Type B pancreatic cell (in vitro differentiated cells): ENCODE data around the gene KCNMB1. TPM values are rescaled to one million over a fixed set of nuclear protein-coding genes. Genes with fewer than 3 reads are reported as not detected.
A peak's percentile ranks its signal among the peaks of the same experiment; 100 is the strongest.

Source experiments
- DNase-seq: peaks from one replicate; pipeline ENCODE4 v3.0.0; 2021; ENCODE audit warnings: mixed read lengths; ENCODE audit not compliant: unreplicated experiment; ENCODE audit errors: extremely low spot score
- H3K27ac Mint-ChIP-seq: 2 replicates; pipeline ENCODE4 v1.8.0; 2021; ENCODE audit warnings: mild to moderate bottlenecking, mixed read lengths
- H3K27me3 Mint-ChIP-seq: 2 replicates; pipeline ENCODE4 v1.8.0; 2021; ENCODE audit warnings: mixed read lengths
- H3K36me3 Mint-ChIP-seq: 2 replicates; pipeline ENCODE4 v1.8.0; 2021; ENCODE audit warnings: mixed read lengths
- H3K4me1 Mint-ChIP-seq: one replicate; pipeline ENCODE4 v1.8.0; 2021; ENCODE audit warnings: mixed read lengths; ENCODE audit not compliant: unreplicated experiment
- H3K4me3 Mint-ChIP-seq: 2 replicates; pipeline ENCODE4 v1.8.0; 2021; ENCODE audit warnings: mild to moderate bottlenecking, mixed read lengths
- H3K9me3 Mint-ChIP-seq: 2 replicates; pipeline ENCODE4 v1.8.0; 2021; ENCODE audit warnings: mixed read lengths
- total RNA-seq: library from RNA; stranded (reverse); gene quantifications from 2 replicates; pipeline ENCODE4 v1.2.1, GENCODE V29; 2021; ENCODE audit warnings: low replicate concordance
- TF ChIP-seq, protein P1 (sequence below): fragments of 200-600 bp; sonication (generic); conservative IDR thresholded peaks from 2 replicates; pipeline ENCODE4 v1.5.0; 2021; ENCODE audit warnings: antibody characterized with exemption, mild to moderate bottlenecking

Gene KCNMB1
- total RNA-seq, 1 donor from 2014 or later, result 0.34 TPM

DNA sequence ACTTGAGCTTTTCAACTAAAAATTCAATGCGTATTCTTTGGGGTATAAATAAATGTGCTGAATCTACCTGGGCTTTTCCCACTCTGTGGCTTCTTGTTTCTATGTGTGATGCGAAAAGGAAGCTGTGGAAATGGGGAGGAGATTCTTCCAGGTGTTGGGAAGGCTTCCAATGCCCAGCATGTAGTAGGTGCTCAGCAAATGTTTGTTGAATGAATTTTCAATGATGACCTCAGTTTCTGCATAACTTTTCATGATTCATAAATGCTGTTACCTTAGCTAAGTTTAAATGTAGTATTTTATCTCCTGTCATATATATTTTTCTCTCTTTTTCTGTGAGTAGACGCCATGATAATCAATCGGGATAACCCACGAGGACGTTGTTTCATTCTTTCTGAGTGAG lies 25.6 kb upstream of the KCNMB1 start:
- Mint-ChIP-seq H3K27ac (no peak overlapping the region), H3K4me1 (peaks cover 12% of the 10 kb centered on the region), H3K9me3 (no peaks in the 10 kb centered on the region), H3K36me3 (no peaks in the 10 kb centered on the region), H3K4me3 (no peak overlapping the region), H3K27me3 (peaks cover 7% of the 10 kb centered on the region)
- TF ChIP-seq, protein P1, sequence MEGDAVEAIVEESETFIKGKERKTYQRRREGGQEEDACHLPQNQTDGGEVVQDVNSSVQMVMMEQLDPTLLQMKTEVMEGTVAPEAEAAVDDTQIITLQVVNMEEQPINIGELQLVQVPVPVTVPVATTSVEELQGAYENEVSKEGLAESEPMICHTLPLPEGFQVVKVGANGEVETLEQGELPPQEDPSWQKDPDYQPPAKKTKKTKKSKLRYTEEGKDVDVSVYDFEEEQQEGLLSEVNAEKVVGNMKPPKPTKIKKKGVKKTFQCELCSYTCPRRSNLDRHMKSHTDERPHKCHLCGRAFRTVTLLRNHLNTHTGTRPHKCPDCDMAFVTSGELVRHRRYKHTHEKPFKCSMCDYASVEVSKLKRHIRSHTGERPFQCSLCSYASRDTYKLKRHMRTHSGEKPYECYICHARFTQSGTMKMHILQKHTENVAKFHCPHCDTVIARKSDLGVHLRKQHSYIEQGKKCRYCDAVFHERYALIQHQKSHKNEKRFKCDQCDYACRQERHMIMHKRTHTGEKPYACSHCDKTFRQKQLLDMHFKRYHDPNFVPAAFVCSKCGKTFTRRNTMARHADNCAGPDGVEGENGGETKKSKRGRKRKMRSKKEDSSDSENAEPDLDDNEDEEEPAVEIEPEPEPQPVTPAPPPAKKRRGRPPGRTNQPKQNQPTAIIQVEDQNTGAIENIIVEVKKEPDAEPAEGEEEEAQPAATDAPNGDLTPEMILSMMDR, result no peak
- no peak for DNase-seq

DNA sequence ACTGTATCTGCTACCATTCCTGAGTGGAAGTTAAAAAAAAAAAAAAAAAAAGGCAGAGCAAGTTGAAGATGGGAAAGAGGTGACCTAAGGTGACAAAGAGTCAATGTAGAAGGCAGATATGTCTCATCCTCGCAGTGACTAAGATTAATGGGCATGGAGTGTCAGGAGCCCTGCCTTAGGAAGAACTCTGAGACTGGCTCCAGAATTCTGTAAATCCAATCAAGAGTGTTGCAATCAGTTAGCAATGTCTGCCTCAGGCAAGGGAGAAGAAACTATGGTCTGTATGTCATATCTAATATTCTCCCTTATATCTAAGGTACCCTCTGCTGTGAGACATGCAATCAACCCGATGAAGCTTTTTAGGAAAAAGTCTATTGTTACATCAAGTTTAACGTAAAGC lies 24.7 kb upstream of the KCNMB1 start:
- no peak overlapping the region for H3K27ac Mint-ChIP-seq
- H3K36me3 Mint-ChIP-seq, result no peaks in the 10 kb centered on the region
- no peak for DNase-seq
- TF ChIP-seq, protein P1, result no peak
- no peaks in the 10 kb centered on the region for H3K9me3 Mint-ChIP-seq
- H3K27me3 Mint-ChIP-seq, result peaks cover 7% of the 10 kb centered on the region
- no peak overlapping the region for H3K4me3 Mint-ChIP-seq
- H3K4me1 Mint-ChIP-seq, result peaks cover 5% of the 10 kb centered on the region

DNA sequence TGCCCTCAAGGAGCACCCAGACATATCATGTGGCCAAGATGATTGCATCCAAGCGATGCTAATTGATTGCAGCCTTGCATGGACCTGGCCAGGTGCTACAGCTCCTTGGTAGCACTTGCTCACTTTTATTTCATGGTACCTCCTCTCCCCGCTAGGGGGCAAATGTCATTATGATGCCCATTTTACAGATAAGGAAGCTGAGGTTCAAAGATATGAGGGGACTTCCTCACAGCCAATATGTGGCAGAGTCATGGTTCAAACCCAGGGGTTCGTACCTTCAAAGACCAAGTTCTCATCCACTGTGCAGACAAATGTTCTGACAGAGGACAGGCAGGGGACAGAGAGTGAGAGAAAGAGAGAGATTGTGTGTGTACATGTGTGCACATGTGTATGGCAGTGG lies 21.9 kb upstream of the KCNMB1 start:
- H3K4me3 Mint-ChIP-seq, result no peak overlapping the region
- H3K27me3 Mint-ChIP-seq, result peaks cover 3% of the 10 kb centered on the region
- no peak for DNase-seq
- H3K36me3 Mint-ChIP-seq, result no peaks in the 10 kb centered on the region
- TF ChIP-seq, protein P1, result peak; percentile 23
- H3K4me1 Mint-ChIP-seq, result peaks cover 11% of the 10 kb centered on the region
- H3K27ac Mint-ChIP-seq, result no peak overlapping the region
- H3K9me3 Mint-ChIP-seq, result no peaks in the 10 kb centered on the region

DNA sequence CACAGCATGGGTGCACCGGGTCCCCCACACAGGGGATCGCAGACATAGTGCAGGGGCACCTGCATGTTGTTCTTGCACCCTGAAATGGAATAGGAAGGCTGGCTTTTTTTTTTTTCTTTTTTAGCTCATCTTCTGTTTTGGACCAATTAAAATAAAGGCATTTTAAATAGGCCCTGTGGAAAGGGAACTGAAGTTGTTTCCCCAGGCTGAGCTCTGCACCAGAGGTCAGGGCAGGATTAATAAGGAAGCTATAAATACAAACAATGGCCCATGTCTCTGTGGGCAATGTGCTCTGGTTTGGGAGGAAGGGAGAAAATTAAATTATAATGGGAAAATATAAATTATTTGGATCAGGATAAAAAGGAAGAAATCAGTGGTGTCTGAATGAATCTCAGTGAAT lies 21.2 kb upstream of the KCNMB1 start:
- Mint-ChIP-seq H3K27ac (no peak overlapping the region), H3K27me3 (peaks cover 6% of the 10 kb centered on the region), H3K9me3 (no peaks in the 10 kb centered on the region), H3K4me1 (peaks cover 11% of the 10 kb centered on the region), H3K36me3 (no peaks in the 10 kb centered on the region), H3K4me3 (no peak overlapping the region)
- DNase-seq, result no peak
- TF ChIP-seq, protein P1, result no peak

DNA sequence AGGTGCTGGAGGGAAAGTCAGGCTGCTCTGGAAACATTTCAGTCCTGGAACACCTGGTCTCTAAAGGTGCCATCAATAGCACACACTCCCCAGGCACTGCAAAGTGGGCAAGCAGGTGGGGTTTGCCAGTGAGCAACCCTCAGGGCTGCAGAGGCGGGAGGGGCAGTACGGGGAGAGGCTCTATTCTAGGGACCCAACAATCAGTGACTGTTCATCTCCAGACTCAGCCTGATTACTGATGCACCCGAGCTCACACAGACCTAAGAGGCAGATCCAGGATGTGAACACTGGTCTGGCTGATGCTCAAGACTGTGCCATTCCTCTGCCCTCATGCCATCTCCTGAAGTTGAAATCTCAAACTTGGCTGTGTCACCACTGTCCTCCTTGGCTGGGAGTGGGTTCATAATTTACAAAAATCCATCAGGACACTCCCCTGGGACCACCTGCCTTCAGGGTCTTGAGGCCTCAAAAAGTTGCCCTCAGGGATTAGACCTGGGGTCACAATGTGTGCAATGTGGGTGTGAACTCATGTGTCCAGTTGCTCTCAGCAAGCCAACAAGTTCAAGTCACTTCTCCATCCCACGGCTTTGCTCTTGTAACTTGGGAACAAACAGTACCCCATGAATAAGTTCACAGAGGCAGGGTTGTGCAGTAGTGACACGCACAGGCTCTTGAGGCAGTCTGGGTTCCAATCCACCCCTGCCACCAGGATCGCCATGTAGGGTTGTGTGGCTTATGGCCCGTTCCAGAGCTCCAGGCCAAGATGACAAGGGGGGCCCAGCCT lies 19.9 kb upstream of the KCNMB1 start:
- no peak for DNase-seq
- no peaks in the 10 kb centered on the region for H3K9me3 Mint-ChIP-seq
- H3K27ac Mint-ChIP-seq, result no peak overlapping the region
- TF ChIP-seq, protein P1, result no peak
- H3K27me3 Mint-ChIP-seq, result peaks cover 6% of the 10 kb centered on the region
- H3K4me3 Mint-ChIP-seq, result no peak overlapping the region
- H3K36me3 Mint-ChIP-seq, result no peaks in the 10 kb centered on the region
- peaks cover 11% of the 10 kb centered on the region for H3K4me1 Mint-ChIP-seq
